Colonic mucosa (tissue), 4 donors: ENCODE measurements around the gene APLF. TPM values are rescaled to one million over a fixed set of nuclear protein-coding genes. Genes with fewer than 3 reads are reported as not detected.

Source experiments
- DNase-seq: peaks from one replicate; pipeline ENCODE4 v3.0.0-alpha.2; 2020
- H3K27ac ChIP-seq: fragments of 200-600 bp; one replicate; pipeline ENCODE4 v1.8.0; 2021
- H3K27me3 ChIP-seq: fragments of 200-600 bp; one replicate; pipeline ENCODE4 v1.8.0; 2021
- H3K36me3 ChIP-seq: fragments of 200-600 bp; one replicate; pipeline ENCODE4 v1.8.0; 2021
- H3K4me1 ChIP-seq: fragments of 200-600 bp; one replicate; pipeline ENCODE4 v1.8.0; 2021; ENCODE audit warnings: mild to moderate bottlenecking
- H3K4me3 ChIP-seq: fragments of 200-600 bp; one replicate; pipeline ENCODE4 v1.8.0; 2021
- H3K9ac ChIP-seq, 2 donors: one replicate each; pipeline ENCODE4 v1.7.0; 2013; ENCODE audit warnings: control low read depth in 2 of 2, low read depth in 2 of 2, low read length in 2 of 2
- H3K9me3 ChIP-seq: fragments of 200-600 bp; one replicate; pipeline ENCODE4 v1.8.0; 2021
- intact Hi-C: fragments of 100-400 bp; cut with DNase I; formaldehyde crosslinking; loops from one replicate; pipeline ENCODE4 v1.14.1; 2022
- total RNA-seq, 2 donors: library from RNA; stranded (reverse); fragmentation: NEBNext Ultra II Directional in 1 of 2; extraction: Animal tissue kit (Norgen Biotek cat#: 25700) in 1 of 2; gene quantifications; one replicate each; pipeline ENCODE4 v1.2.1, GENCODE V29; 2021
- TF ChIP-seq, protein P1 (sequence below): fragments of 200-600 bp; IDR thresholded peaks from one replicate; pipeline ENCODE4 v1.8.0; 2022; ENCODE audit warnings: antibody characterized with exemption, mild to moderate bottlenecking
- donor health status: healthy.
- donor health status: DM: no; HTN: no; CAD: no.
- donor health status: DM: no; HTN: no; CAD: no.

APLF gene
- total RNA-seq, 2 donors from 2014 or later = 0.96 to 2.6 TPM

DNA sequence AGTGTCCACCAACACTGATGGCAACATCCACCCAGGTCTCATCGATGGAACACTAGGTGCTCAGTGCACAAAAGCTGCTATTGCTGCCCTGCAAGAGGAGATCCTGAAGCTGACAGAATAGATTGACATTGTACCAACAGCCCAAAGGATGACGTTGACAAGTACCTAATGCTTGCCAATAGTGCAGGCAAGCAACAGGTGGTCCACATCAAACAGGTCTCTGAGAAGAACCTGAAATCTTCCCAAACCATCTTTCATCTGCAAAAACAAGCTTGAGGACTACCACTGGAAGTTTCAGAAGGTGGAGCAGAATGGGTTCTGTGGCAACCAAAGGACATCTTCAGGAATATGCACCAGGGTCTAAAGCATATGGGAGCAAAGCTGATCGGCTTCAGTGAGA is 160.2 kb downstream of the APLF start:
- no peaks in the 10 kb centered on the region for H3K36me3 ChIP-seq
- no peak overlapping the region for H3K4me3 ChIP-seq
- no peaks in the 10 kb centered on the region for H3K27me3 ChIP-seq
- TF ChIP-seq, protein P1, sequence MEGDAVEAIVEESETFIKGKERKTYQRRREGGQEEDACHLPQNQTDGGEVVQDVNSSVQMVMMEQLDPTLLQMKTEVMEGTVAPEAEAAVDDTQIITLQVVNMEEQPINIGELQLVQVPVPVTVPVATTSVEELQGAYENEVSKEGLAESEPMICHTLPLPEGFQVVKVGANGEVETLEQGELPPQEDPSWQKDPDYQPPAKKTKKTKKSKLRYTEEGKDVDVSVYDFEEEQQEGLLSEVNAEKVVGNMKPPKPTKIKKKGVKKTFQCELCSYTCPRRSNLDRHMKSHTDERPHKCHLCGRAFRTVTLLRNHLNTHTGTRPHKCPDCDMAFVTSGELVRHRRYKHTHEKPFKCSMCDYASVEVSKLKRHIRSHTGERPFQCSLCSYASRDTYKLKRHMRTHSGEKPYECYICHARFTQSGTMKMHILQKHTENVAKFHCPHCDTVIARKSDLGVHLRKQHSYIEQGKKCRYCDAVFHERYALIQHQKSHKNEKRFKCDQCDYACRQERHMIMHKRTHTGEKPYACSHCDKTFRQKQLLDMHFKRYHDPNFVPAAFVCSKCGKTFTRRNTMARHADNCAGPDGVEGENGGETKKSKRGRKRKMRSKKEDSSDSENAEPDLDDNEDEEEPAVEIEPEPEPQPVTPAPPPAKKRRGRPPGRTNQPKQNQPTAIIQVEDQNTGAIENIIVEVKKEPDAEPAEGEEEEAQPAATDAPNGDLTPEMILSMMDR = no peak
- no peaks in the 10 kb centered on the region for H3K4me1 ChIP-seq
- H3K27ac ChIP-seq = no peak overlapping the region
- intact Hi-C loops = no loop called here
- no peaks in the 10 kb centered on the region for H3K9me3 ChIP-seq
- DNase-seq = no peak
- no peak overlapping the region for H3K9ac ChIP-seq

Other genes starting within 250 kb of the APLF start
- gene PPP3R1, start 215.1 kb upstream of the APLF start, total RNA-seq = 10 to 100 TPM; 45.1 to 67.8 TPM
- 1 to 10 TPM; 2.5 to 6.4 TPM for gene CNRIP1, start 147.6 kb upstream of the APLF start, total RNA-seq
- 1 to 10 TPM; 2.6 to 5.1 TPM for gene PLEK, start 102.3 kb upstream of the APLF start, total RNA-seq
- 1 to 10 TPM; 1.5 to 2.3 TPM for gene FBXO48, start 291 bp upstream of the APLF start, total RNA-seq
- under 1 TPM; 0.07 to 0.08 TPM for gene PROKR1, start 176.0 kb downstream of the APLF start, total RNA-seq